ENCODE data around the gene CDON. TPM values are rescaled to one million over a fixed set of nuclear protein-coding genes. Genes with fewer than 3 reads are reported as not detected.
A peak's percentile ranks its signal among the peaks of the same experiment; 100 is the strongest.

The CDON gene
- total and polyA plus RNA-seq, 2 donors (not counting 1 experiment from before 2014, with no cell fraction given): 10.7 TPM

GRCh38 chr11:125952973-125953372 is 109.7 kb downstream of the CDON start:
- no peak overlapping the region for H2AFZ ChIP-seq (ENCODE audit: low read length)
- TF ChIP-seq EZH2 (IDR thresholded peaks at IDR 0.05; ENCODE audit: low read length, missing control alignments) (no peak), CTCF (conservative IDR thresholded peaks at IDR 0.05 in 1 of 2, IDR thresholded peaks at IDR 0.05 in 1 of 2; ENCODE audit: low read depth in 1 of 2, low read length in 2 of 2) (no peak)
- DNase-seq (ENCODE audit: low read depth in 2 of 2): peak in 1 of 2 donors; percentile 38
- H3K27me3 ChIP-seq (ENCODE audit: control insufficient read depth, insufficient read depth, low read length): peaks cover 2% of the 10 kb centered on the region
- H4K20me1 ChIP-seq (ENCODE audit: control insufficient read depth, extremely low read depth, insufficient read depth, low read length): no peaks in the 10 kb centered on the region
- H3K4me3 ChIP-seq (replicated peaks in 1 of 4; ENCODE audit: control extremely low read depth in 1 of 4, insufficient read depth in 1 of 4, low read depth in 3 of 4, low read length in 4 of 4): no peak overlapping the region
- H3K36me3 ChIP-seq (ENCODE audit: control insufficient read depth, insufficient read depth, low read length): no peaks in the 10 kb centered on the region
- no peaks in the 10 kb centered on the region for H3K9me3 ChIP-seq (ENCODE audit: control insufficient read depth, insufficient read depth, low read depth, low read length)
- H3K27ac ChIP-seq (ENCODE audit: insufficient read depth, low read length): no peak overlapping the region
- H3K4me1 ChIP-seq (ENCODE audit: control insufficient read depth, extremely low read depth, insufficient read depth, low read length): no peaks in the 10 kb centered on the region
- H3K79me2 ChIP-seq (ENCODE audit: control insufficient read depth, insufficient read depth, low read length): no peaks in the 10 kb centered on the region
- H3K9ac ChIP-seq (ENCODE audit: insufficient read depth, low read length): no peak overlapping the region
- H3K4me2 ChIP-seq (ENCODE audit: extremely low read depth, insufficient read depth, low read length): no peak overlapping the region

GRCh38 chr11:125952559-125952958 is 110.1 kb downstream of the CDON start:
- no peak for DNase-seq (ENCODE audit: low read depth in 2 of 2)
- H3K9me3 ChIP-seq (ENCODE audit: control insufficient read depth, insufficient read depth, low read depth, low read length): no peaks in the 10 kb centered on the region
- H3K27ac ChIP-seq (ENCODE audit: insufficient read depth, low read length): no peak overlapping the region
- no peaks in the 10 kb centered on the region for H3K36me3 ChIP-seq (ENCODE audit: control insufficient read depth, insufficient read depth, low read length)
- no peaks in the 10 kb centered on the region for H3K4me1 ChIP-seq (ENCODE audit: control insufficient read depth, extremely low read depth, insufficient read depth, low read length)
- H4K20me1 ChIP-seq (ENCODE audit: control insufficient read depth, extremely low read depth, insufficient read depth, low read length): no peaks in the 10 kb centered on the region
- no peak overlapping the region for H3K4me3 ChIP-seq (replicated peaks in 1 of 4; ENCODE audit: control extremely low read depth in 1 of 4, insufficient read depth in 1 of 4, low read depth in 3 of 4, low read length in 4 of 4)
- H2AFZ ChIP-seq (ENCODE audit: low read length): no peak overlapping the region
- H3K79me2 ChIP-seq (ENCODE audit: control insufficient read depth, insufficient read depth, low read length): no peaks in the 10 kb centered on the region
- no peak overlapping the region for H3K9ac ChIP-seq (ENCODE audit: insufficient read depth, low read length)
- peaks cover 2% of the 10 kb centered on the region for H3K27me3 ChIP-seq (ENCODE audit: control insufficient read depth, insufficient read depth, low read length)
- no peak for TF ChIP-seq CTCF (conservative IDR thresholded peaks at IDR 0.05 in 1 of 2, IDR thresholded peaks at IDR 0.05 in 1 of 2; ENCODE audit: low read depth in 1 of 2, low read length in 2 of 2)
- TF ChIP-seq EZH2 (IDR thresholded peaks at IDR 0.05; ENCODE audit: low read length, missing control alignments): no peak
- H3K4me2 ChIP-seq (ENCODE audit: extremely low read depth, insufficient read depth, low read length): no peak overlapping the region

- no peaks in the 10 kb centered on the region for H4K20me1 ChIP-seq (ENCODE audit: control insufficient read depth, extremely low read depth, insufficient read depth, low read length)
- DNase-seq (ENCODE audit: low read depth in 2 of 2): no peak
- H3K27me3 ChIP-seq (ENCODE audit: control insufficient read depth, insufficient read depth, low read length): peaks cover 2% of the 10 kb centered on the region
- no peak overlapping the region for H2AFZ ChIP-seq (ENCODE audit: low read length)
- no peaks in the 10 kb centered on the region for H3K4me1 ChIP-seq (ENCODE audit: control insufficient read depth, extremely low read depth, insufficient read depth, low read length)
- no peaks in the 10 kb centered on the region for H3K36me3 ChIP-seq (ENCODE audit: control insufficient read depth, insufficient read depth, low read length)
- H3K79me2 ChIP-seq (ENCODE audit: control insufficient read depth, insufficient read depth, low read length): no peaks in the 10 kb centered on the region
- H3K4me2 ChIP-seq (ENCODE audit: extremely low read depth, insufficient read depth, low read length): no peak overlapping the region
- TF ChIP-seq CTCF (conservative IDR thresholded peaks at IDR 0.05 in 1 of 2, IDR thresholded peaks at IDR 0.05 in 1 of 2; ENCODE audit: low read depth in 1 of 2, low read length in 2 of 2) (no peak), EZH2 (IDR thresholded peaks at IDR 0.05; ENCODE audit: low read length, missing control alignments) (no peak)
- H3K9ac ChIP-seq (ENCODE audit: insufficient read depth, low read length): no peak overlapping the region
- H3K9me3 ChIP-seq (ENCODE audit: control insufficient read depth, insufficient read depth, low read depth, low read length): no peaks in the 10 kb centered on the region
- no peak overlapping the region for H3K4me3 ChIP-seq (replicated peaks in 1 of 4; ENCODE audit: control extremely low read depth in 1 of 4, insufficient read depth in 1 of 4, low read depth in 3 of 4, low read length in 4 of 4)
- no peak overlapping the region for H3K27ac ChIP-seq (ENCODE audit: insufficient read depth, low read length)
Measured at GRCh38 chr11:125951731-125952130, 110.9 kb downstream of the CDON start.
